Breast epithelium (tissue), 3 donors: ENCODE results near the gene NCAM2.

Source experiments
- CTCF ChIP-seq, 3 donors: fragments of 450-650 bp; IDR thresholded peaks; one replicate each; pipeline ENCODE4 v1.5.1; 2016 to 2017; ENCODE audit warnings: antibody characterized with exemption in 3 of 3, mild to moderate bottlenecking in 3 of 3, moderate library complexity in 3 of 3
- POLR2A ChIP-seq: fragments of 450-650 bp; IDR thresholded peaks from one replicate; pipeline ENCODE4 v1.6.1; 2016; ENCODE audit warnings: antibody characterized with exemption, mild to moderate bottlenecking, moderate library complexity
- POLR2AphosphoS5 ChIP-seq, 3 donors: sonication (generic); formaldehyde crosslinking; IDR thresholded peaks; one replicate each; pipeline ENCODE4 v1.6.1; 2017; ENCODE audit warnings: antibody characterized with exemption in 3 of 3

DNA sequence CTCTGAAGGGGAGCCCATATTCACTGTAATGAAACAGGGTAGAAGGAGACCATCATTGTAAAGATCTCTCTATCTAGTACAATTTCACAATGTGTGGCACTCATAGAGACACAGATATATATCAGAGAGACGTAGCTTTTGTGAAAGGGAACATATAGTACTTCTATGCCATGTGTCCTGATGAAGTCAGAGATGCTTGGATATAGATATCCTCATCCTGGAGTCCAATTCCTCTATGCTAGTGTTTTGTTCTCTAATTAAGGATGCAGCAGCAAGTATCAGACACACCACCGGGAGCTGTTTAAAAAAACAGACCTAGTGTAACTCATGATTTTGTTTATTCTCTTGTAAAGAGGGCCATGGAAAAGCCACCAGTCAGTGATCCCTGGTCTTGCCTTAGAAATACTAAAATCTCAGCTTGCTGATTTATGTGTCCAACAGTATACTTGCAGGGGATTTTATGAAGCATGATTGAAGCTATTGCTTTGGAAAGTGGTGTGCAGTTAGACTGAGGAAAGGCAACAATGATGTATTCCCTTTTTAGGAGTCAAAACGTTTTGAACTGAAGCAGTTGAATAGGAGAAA is 2.5 kb downstream of the NCAM2 start:
- TF ChIP-seq CTCF (IDR thresholded peaks at IDR 0.05): no peak
- no peak for TF ChIP-seq POLR2A
- TF ChIP-seq POLR2AphosphoS5 (IDR thresholded peaks at IDR 0.05): no peak
